MM.1S (cell line): ENCODE data around the gene TNFSF9.

Source experiments
- DNase-seq: peaks from one replicate; pipeline ENCODE4 v3.0.0-alpha.2; 2015
- H2AFZ ChIP-seq: fragments of 300-600 bp; sonication (generic); 2 replicates; pipeline ENCODE4 v1.6.0; 2016; ENCODE audit warnings: antibody characterized with exemption, low read length
- H3F3A ChIP-seq: fragments of 300-600 bp; sonication (generic); 2 replicates; pipeline ENCODE4 v1.6.1; 2016; ENCODE audit warnings: mild to moderate bottlenecking, antibody characterized with exemption, low read length, moderate library complexity, mixed read lengths; ENCODE audit not compliant: insufficient read depth
- H3K27ac ChIP-seq: fragments of 300-600 bp; sonication (generic); 2 replicates; pipeline ENCODE4 v1.5.1; 2016; ENCODE audit warnings: mild to moderate bottlenecking, low read length
- H3K27me3 ChIP-seq: fragments of 300-600 bp; sonication (generic); replicated peaks from 2 replicates; pipeline ENCODE4 v1.6.0; 2016; ENCODE audit warnings: low read length; ENCODE audit not compliant: insufficient read depth
- H3K36me3 ChIP-seq: fragments of 300-600 bp; sonication (generic); replicated peaks from 2 replicates; pipeline ENCODE4 v1.6.1; 2016; ENCODE audit warnings: mild to moderate bottlenecking, low read length, mixed read lengths; ENCODE audit not compliant: insufficient read depth
- H3K4me1 ChIP-seq: fragments of 300-600 bp; sonication (generic); 2 replicates; pipeline ENCODE4 v1.6.1; 2016; ENCODE audit warnings: low read length, mixed read lengths
- H3K4me2 ChIP-seq: fragments of 300-600 bp; sonication (generic); 2 replicates; pipeline ENCODE4 v1.6.0; 2016; ENCODE audit warnings: low read depth, low read length
- H3K4me3 ChIP-seq: fragments of 300-600 bp; sonication (generic); 2 replicates; pipeline ENCODE4 v1.5.1; 2016; ENCODE audit warnings: low read length, mixed read lengths
- H3K79me2 ChIP-seq: fragments of 300-600 bp; sonication (generic); 2 replicates; pipeline ENCODE4 v1.6.1; 2016; ENCODE audit warnings: mixed run types, low read length, mixed read lengths
- H3K9ac ChIP-seq: fragments of 300-600 bp; sonication (generic); 2 replicates; pipeline ENCODE4 v1.6.1; 2016; ENCODE audit warnings: low read length, mixed read lengths
- H3K9me2 ChIP-seq: fragments of 300-600 bp; sonication (generic); replicated peaks from 2 replicates; pipeline ENCODE4 v1.6.1; 2016; ENCODE audit warnings: mild to moderate bottlenecking, low read length, mixed read lengths; ENCODE audit not compliant: insufficient read depth
- H3K9me3 ChIP-seq: fragments of 300-600 bp; sonication (generic); replicated peaks from 2 replicates; pipeline ENCODE4 v1.6.1; 2016; ENCODE audit warnings: mild to moderate bottlenecking, low read length, mixed read lengths; ENCODE audit not compliant: insufficient read depth
- H4K20me1 ChIP-seq: fragments of 300-600 bp; sonication (generic); 2 replicates; pipeline ENCODE4 v1.6.1; 2016; ENCODE audit warnings: mild to moderate bottlenecking, low read length, moderate library complexity, mixed read lengths; ENCODE audit not compliant: insufficient read depth
- CTCF ChIP-seq: fragments of 300-600 bp; sonication (generic); IDR thresholded peaks from 2 replicates; pipeline ENCODE4 v1.5.1; 2016; ENCODE audit warnings: antibody characterized with exemption, low read length, mixed read lengths
- EZH2 ChIP-seq: fragments of 300-600 bp; sonication (generic); optimal IDR thresholded peaks from 2 replicates; pipeline ENCODE3; 2017; ENCODE audit warnings: low read depth, mild to moderate bottlenecking, antibody characterized with exemption, low read length, mixed read lengths
- EZH2phosphoT487 ChIP-seq: fragments of 300-600 bp; sonication (generic); IDR thresholded peaks from 2 replicates; pipeline ENCODE4 v1.6.1; 2018; ENCODE audit warnings: antibody characterized with exemption, low read length

Gene TNFSF9

GRCh38 chr19:6489278-6490061, 41.4 kb upstream of the TNFSF9 start:
- Histone ChIP-seq H3K36me3 (no peaks in the 10 kb centered on the region), H3K4me1 (no peaks in the 10 kb centered on the region), H3K4me3 (peak overlapping the region; percentile 60), H3K9me2 (no peaks in the 10 kb centered on the region), H3K79me2 (no peaks in the 10 kb centered on the region), H3K9me3 (no peaks in the 10 kb centered on the region), H3K27me3 (peaks cover 9% of the 10 kb centered on the region; the same call in 1 of the 2 replicates), H3K4me2 (peak overlapping the region; percentile 93), H3K9ac (peak overlapping the region; percentile 29; the same call in 1 of the 2 replicates), H3K27ac (no peak overlapping the region), H4K20me1 (no peaks in the 10 kb centered on the region), H2AFZ (peak overlapping the region; percentile 77), H3F3A (no peaks in the 10 kb centered on the region)
- no peak for TF ChIP-seq EZH2phosphoT487
- no peak for TF ChIP-seq EZH2
- TF ChIP-seq CTCF, result no peak
- peak; percentile 58 for DNase-seq

DNA sequence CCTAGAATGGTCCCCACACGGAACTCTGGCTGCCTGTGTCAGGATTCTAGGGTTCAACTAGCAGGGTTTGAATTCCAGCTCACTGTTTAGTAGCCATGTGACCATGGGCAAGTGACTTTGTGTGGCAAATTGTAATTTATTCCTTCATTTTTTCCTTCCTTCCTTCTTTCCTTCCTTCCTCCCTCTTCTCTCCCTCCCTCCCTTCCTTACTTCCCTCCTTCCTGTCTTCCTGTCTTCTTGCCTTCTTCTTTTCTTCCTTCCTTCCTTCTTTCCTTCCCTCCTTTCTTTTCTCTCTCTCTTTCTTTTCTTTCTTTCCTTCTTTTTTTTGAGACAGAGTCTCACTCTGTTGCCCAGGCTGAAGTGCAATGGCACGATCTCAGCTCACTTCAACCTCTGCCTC, 40.7 kb upstream of the TNFSF9 start:
- Histone ChIP-seq H3K9ac (peak overlapping the region; percentile 29; the same call in 1 of the 2 replicates), H3K9me2 (no peaks in the 10 kb centered on the region), H3K27me3 (peaks cover 13% of the 10 kb centered on the region; the same call in 1 of the 2 replicates), H2AFZ (peak overlapping the region; percentile 77), H3K36me3 (no peaks in the 10 kb centered on the region), H3F3A (no peaks in the 10 kb centered on the region), H3K79me2 (no peaks in the 10 kb centered on the region), H3K4me3 (peak overlapping the region; percentile 60), H3K9me3 (no peaks in the 10 kb centered on the region), H3K4me1 (no peaks in the 10 kb centered on the region), H3K4me2 (peak overlapping the region; percentile 93), H4K20me1 (no peaks in the 10 kb centered on the region), H3K27ac (no peak overlapping the region)
- TF ChIP-seq EZH2phosphoT487 (no peak), EZH2 (no peak), CTCF (no peak)
- DNase-seq, result no peak

DNA sequence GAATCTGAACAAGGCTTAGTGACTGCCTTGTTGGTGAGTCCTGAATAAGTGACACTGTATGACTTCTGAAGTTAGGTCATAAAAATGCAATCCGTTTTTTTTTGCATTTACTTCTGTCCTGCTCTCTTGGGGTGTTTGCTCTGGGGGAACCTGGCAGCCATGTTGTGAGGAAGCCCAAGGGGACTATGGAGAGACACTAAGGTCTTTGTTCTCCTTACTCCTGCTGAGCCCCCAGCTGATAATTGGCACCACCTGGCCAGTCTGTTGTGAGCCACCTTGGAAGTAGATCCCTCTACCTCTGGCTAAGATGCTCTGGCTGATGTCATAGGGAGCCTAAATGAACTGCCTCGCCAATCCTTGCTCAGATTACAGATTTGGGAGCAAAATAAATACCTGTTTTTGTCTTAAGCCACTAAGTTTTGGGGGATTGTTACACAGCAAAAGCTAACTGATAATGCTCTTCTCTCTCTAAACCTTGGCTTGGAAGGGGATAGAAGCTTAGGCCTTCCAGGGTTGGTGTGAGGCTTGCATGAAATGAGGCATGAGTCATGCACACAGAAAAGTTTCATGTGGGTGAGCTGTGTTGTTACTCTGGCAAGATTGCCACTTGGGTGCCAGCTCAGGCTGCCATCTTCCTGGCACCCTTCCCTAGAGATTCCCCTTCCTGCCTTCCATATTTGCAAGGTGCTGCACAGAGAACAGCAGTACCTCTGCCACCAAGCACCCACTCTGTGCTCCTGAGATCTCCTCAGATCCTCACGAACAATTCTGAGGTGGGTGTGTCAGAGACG, 38.8 kb upstream of the TNFSF9 start:
- no peak for DNase-seq
- Histone ChIP-seq H3K36me3 (no peaks in the 10 kb centered on the region), H3K9me2 (no peaks in the 10 kb centered on the region), H2AFZ (no peak overlapping the region), H3K4me3 (no peak overlapping the region), H3K4me2 (no peak overlapping the region), H3K9me3 (no peaks in the 10 kb centered on the region), H3K79me2 (no peaks in the 10 kb centered on the region), H4K20me1 (no peaks in the 10 kb centered on the region), H3K27me3 (peaks cover 13% of the 10 kb centered on the region; the same call in 1 of the 2 replicates), H3F3A (no peaks in the 10 kb centered on the region), H3K27ac (no peak overlapping the region), H3K9ac (no peak overlapping the region), H3K4me1 (no peaks in the 10 kb centered on the region)
- TF ChIP-seq EZH2phosphoT487, result no peak
- no peak for TF ChIP-seq CTCF
- TF ChIP-seq EZH2, result no peak
